Fibroblast of lung (primary cell): ENCODE measurements around the gene MUSTN1. TPM values are rescaled to one million over a fixed set of nuclear protein-coding genes. Genes with fewer than 3 reads are reported as not detected.

Experiments used
- DNase-seq, 2 donors: peaks; one replicate each; pipeline versions ENCODE4 v3.0.0 to v3.0.0-alpha.2; 2010; ENCODE audit warnings: low read depth in 2 of 2
- H2AFZ ChIP-seq: 2 replicates; pipeline ENCODE4 v1.5.1; 2012; ENCODE audit warnings: low read length, control low read depth, inconsistent platforms
- H3K27ac ChIP-seq: 2 replicates; pipeline ENCODE4 v1.5.1; 2011; ENCODE audit warnings: low read length, control low read depth; ENCODE audit not compliant: insufficient read depth
- H3K27me3 ChIP-seq: 2 replicates; pipeline ENCODE4 v1.5.1; 2011; ENCODE audit warnings: mild to moderate bottlenecking, low read length; ENCODE audit not compliant: control insufficient read depth, insufficient read depth
- H3K36me3 ChIP-seq: 2 replicates; pipeline ENCODE4 v1.5.1; 2011; ENCODE audit warnings: low read length; ENCODE audit not compliant: control insufficient read depth, insufficient read depth
- H3K4me1 ChIP-seq: 2 replicates; pipeline ENCODE4 v1.5.1; 2011; ENCODE audit warnings: low read length; ENCODE audit not compliant: control insufficient read depth, insufficient read depth; ENCODE audit errors: extremely low read depth
- H3K4me2 ChIP-seq: 2 replicates; pipeline ENCODE4 v1.5.1; 2011; ENCODE audit warnings: low read length, control low read depth; ENCODE audit not compliant: insufficient read depth; ENCODE audit errors: extremely low read depth
- H3K4me3 ChIP-seq, 4 experiments: fragments of 200-600 bp in 1 of 4; sonication (generic) in 1 of 4; replicated peaks in 1 of 4; 2 replicates each; pipeline ENCODE4 v1.5.1; 2011 to 2016; ENCODE audit warnings: low read length in 4 of 4, low read depth in 3 of 4, mild to moderate bottlenecking in 3 of 4, control low read depth in 2 of 4, inconsistent platforms in 1 of 4, mixed read lengths in 1 of 4; ENCODE audit not compliant: insufficient read depth in 1 of 4; ENCODE audit errors: control extremely low read depth in 1 of 4
- H3K79me2 ChIP-seq: 2 replicates; pipeline ENCODE4 v1.5.1; 2012; ENCODE audit warnings: mild to moderate bottlenecking, low read length, inconsistent platforms; ENCODE audit not compliant: control insufficient read depth, insufficient read depth
- H3K9ac ChIP-seq: 2 replicates; pipeline ENCODE4 v1.5.1; 2011; ENCODE audit warnings: mild to moderate bottlenecking, low read length, control low read depth; ENCODE audit not compliant: insufficient read depth
- H3K9me3 ChIP-seq: 2 replicates; pipeline ENCODE4 v1.5.1; 2012; ENCODE audit warnings: low read depth, low read length; ENCODE audit not compliant: control insufficient read depth, insufficient read depth
- H4K20me1 ChIP-seq: 2 replicates; pipeline ENCODE4 v1.5.1; 2011; ENCODE audit warnings: low read length; ENCODE audit not compliant: control insufficient read depth, insufficient read depth; ENCODE audit errors: extremely low read depth
- CTCF ChIP-seq, 2 donors: IDR thresholded peaks in 1 of 2; conservative IDR thresholded peaks in 1 of 2; 1 replicate in 1 of 2; 2 replicates in 1 of 2; pipeline ENCODE4 v1.5.1; 2011 to 2012; ENCODE audit warnings: low read length in 2 of 2, control low read depth in 1 of 2, inconsistent platforms in 1 of 2, low read depth in 1 of 2, mild to moderate bottlenecking in 1 of 2
- EZH2 ChIP-seq: IDR thresholded peaks from 2 replicates; pipeline ENCODE4 v1.5.1; 2012; ENCODE audit warnings: low read length, control low read depth, mild to moderate bottlenecking; ENCODE audit errors: missing control alignments
- polyA plus RNA-seq, 2 donors: library from polyadenylated mRNA; depleted of rRNA in 1 of 2; stranded (reverse) in 1 of 2; unstranded in 1 of 2; fragments of >200 nt; gene quantifications; 2 replicates each; pipeline ENCODE4 v1.2.1, GENCODE V29; 2011 to 2012; ENCODE audit warnings: missing spikeins in 1 of 2
- total RNA-seq: library from RNA; depleted of rRNA; stranded (reverse); fragments of >200 nt; gene quantifications from 2 replicates; pipeline ENCODE4 v1.2.1, GENCODE V29; 2014

Gene MUSTN1
- total and polyA plus RNA-seq, 2 donors (not counting 1 experiment from before 2014, with no cell fraction given) = 3.2 TPM; not detected in 1

GRCh38 chr3:52841211-52841980, 6.6 kb upstream of the MUSTN1 start:
- Histone ChIP-seq H3K9ac (no peak overlapping the region), H4K20me1 (no peaks in the 10 kb centered on the region), H3K4me2 (no peak overlapping the region), H2AFZ (no peak overlapping the region), H3K27me3 (no peaks in the 10 kb centered on the region), H3K4me3 (no peak overlapping the region), H3K27ac (no peak overlapping the region), H3K79me2 (no peaks in the 10 kb centered on the region), H3K4me1 (peaks cover 3% of the 10 kb centered on the region), H3K36me3 (no peaks in the 10 kb centered on the region), H3K9me3 (no peaks in the 10 kb centered on the region)
- TF ChIP-seq EZH2 (no peak), CTCF (conservative IDR thresholded peaks at IDR 0.05 in 1 of 2, IDR thresholded peaks at IDR 0.05 in 1 of 2; ENCODE audit: low read depth in 1 of 2, low read length in 2 of 2) (no peak)
- DNase-seq = peak in 1 of 2 donors; percentile 30

GRCh38 chr3:52839892-52840545, 5.2 kb upstream of the MUSTN1 start:
- no peaks in the 10 kb centered on the region for H4K20me1 ChIP-seq
- DNase-seq = no peak
- no peak overlapping the region for H3K4me3 ChIP-seq
- H3K27me3 ChIP-seq = no peaks in the 10 kb centered on the region
- H3K4me1 ChIP-seq = peaks cover 8% of the 10 kb centered on the region
- no peak overlapping the region for H3K9ac ChIP-seq
- H3K79me2 ChIP-seq = no peaks in the 10 kb centered on the region
- TF ChIP-seq CTCF (conservative IDR thresholded peaks at IDR 0.05 in 1 of 2, IDR thresholded peaks at IDR 0.05 in 1 of 2; ENCODE audit: low read depth in 1 of 2, low read length in 2 of 2) (no peak), EZH2 (no peak)
- H3K9me3 ChIP-seq = no peaks in the 10 kb centered on the region
- H3K4me2 ChIP-seq = no peak overlapping the region
- no peak overlapping the region for H3K27ac ChIP-seq
- no peak overlapping the region for H2AFZ ChIP-seq
- H3K36me3 ChIP-seq = no peaks in the 10 kb centered on the region

- Histone ChIP-seq H3K9ac (no peak overlapping the region), H3K4me1 (peaks cover 11% of the 10 kb centered on the region), H3K4me3 (no peak overlapping the region), H3K4me2 (no peak overlapping the region), H3K27ac (no peak overlapping the region), H3K9me3 (no peaks in the 10 kb centered on the region), H3K79me2 (no peaks in the 10 kb centered on the region), H3K36me3 (no peaks in the 10 kb centered on the region), H2AFZ (no peak overlapping the region), H4K20me1 (no peaks in the 10 kb centered on the region), H3K27me3 (no peaks in the 10 kb centered on the region)
- no peak for TF ChIP-seq EZH2
- TF ChIP-seq CTCF (conservative IDR thresholded peaks at IDR 0.05 in 1 of 2, IDR thresholded peaks at IDR 0.05 in 1 of 2; ENCODE audit: low read depth in 1 of 2, low read length in 2 of 2) = no peak
- no peak for DNase-seq
Observed at GRCh38 chr3:52839268-52839575, 4.4 kb upstream of the MUSTN1 start.
